IMR-90 (cell line): ENCODE measurements around the gene WDFY1. TPM values are rescaled to one million over a fixed set of nuclear protein-coding genes. Genes with fewer than 3 reads are reported as not detected.

ENCODE experiments used
- ATAC-seq: fragments of 200-7000 bp; cut with Tn5 transposase; 2 replicates; pipeline ENCODE4 v1.9.1; 2020; ENCODE audit warnings: low read depth, mild to moderate bottlenecking, moderate library complexity
- BruUV-seq: library from RNA; stranded (reverse); fragments of 400-500 nt; replicated peaks from 2 replicates; lab custom pipeline; 2021; lab: Mats Ljungman, UMichigan
- CTCF ChIA-PET: fragments of 300-600 bp; formaldehyde crosslinking; extraction: SDS; loops from one replicate; lab custom pipeline; 2021; ENCODE audit warnings: antibody characterized with exemption; lab: Yijun Ruan, JAX
- POLR2A ChIA-PET: fragments of 300-600 bp; sonication (Branson Sonifier 250); formaldehyde crosslinking; loops from one replicate; lab custom pipeline; 2022; ENCODE audit warnings: antibody characterized with exemption; ENCODE audit not compliant: unreplicated experiment; lab: Charles Lee
- DNase-seq: peaks from one replicate; pipeline ENCODE4 v3.0.0; 2013
- H2AFZ ChIP-seq: replicated peaks from 2 replicates; pipeline ENCODE3; 2013; ENCODE audit warnings: low read length, mild to moderate bottlenecking; ENCODE audit not compliant: poor library complexity
- H2AK5ac ChIP-seq: 2 replicates; pipeline ENCODE4 v1.6.1; 2013; ENCODE audit warnings: low read depth, low read length, inconsistent platforms
- H2AK9ac ChIP-seq: replicated peaks from 2 replicates; pipeline ENCODE3; 2013; ENCODE audit warnings: mild to moderate bottlenecking, low read depth, low read length, moderate library complexity; ENCODE audit not compliant: poor library complexity
- H2BK120ac ChIP-seq: 2 replicates; pipeline ENCODE4 v1.6.1; 2013; ENCODE audit warnings: low read depth, low read length, inconsistent platforms
- H2BK15ac ChIP-seq: 3 replicates; pipeline ENCODE4 v1.6.1; 2013; ENCODE audit warnings: low read depth, low read length, inconsistent platforms
- H2BK20ac ChIP-seq: 2 replicates; pipeline ENCODE4 v1.6.1; 2013; ENCODE audit warnings: low read depth, mild to moderate bottlenecking, inconsistent platforms, low read length, moderate library complexity
- H2BK5ac ChIP-seq: 2 replicates; pipeline ENCODE4 v1.6.1; 2013; ENCODE audit warnings: mild to moderate bottlenecking, low read depth, low read length, inconsistent platforms; ENCODE audit not compliant: poor library complexity, severe bottlenecking
- H3K14ac ChIP-seq: replicated peaks from 2 replicates; pipeline ENCODE4 v1.6.1; 2013; ENCODE audit warnings: low read depth, low read length, inconsistent platforms
- H3K18ac ChIP-seq: 2 replicates; pipeline ENCODE4 v1.6.1; 2013; ENCODE audit warnings: low read depth, low read length, control low read depth
- H3K23ac ChIP-seq: 2 replicates; pipeline ENCODE4 v1.6.1; 2013; ENCODE audit warnings: low read depth, low read length, inconsistent platforms
- H3K27ac ChIP-seq: 2 replicates; pipeline ENCODE4 v1.5.1; 2013; ENCODE audit warnings: mild to moderate bottlenecking, control low read depth, low read length; ENCODE audit not compliant: insufficient read depth
- H3K27me3 ChIP-seq: 2 replicates; pipeline ENCODE4 v1.6.1; 2013; ENCODE audit warnings: low read length; ENCODE audit not compliant: control insufficient read depth, insufficient read depth
- H3K36me3 ChIP-seq: 2 replicates; pipeline ENCODE4 v1.6.1; 2013; ENCODE audit warnings: low read length, mixed read lengths; ENCODE audit not compliant: control insufficient read depth, insufficient read depth
- H3K4ac ChIP-seq: 2 replicates; pipeline ENCODE4 v1.6.1; 2013; ENCODE audit warnings: low read depth, low read length, inconsistent platforms
- H3K4me1 ChIP-seq: 2 replicates; pipeline ENCODE4 v1.6.1; 2013; ENCODE audit warnings: low read length, mixed read lengths; ENCODE audit not compliant: control insufficient read depth, insufficient read depth
- H3K4me2 ChIP-seq: 2 replicates; pipeline ENCODE4 v1.6.1; 2013; ENCODE audit warnings: low read depth, mild to moderate bottlenecking, control low read depth, low read length, moderate library complexity
- H3K4me3 ChIP-seq: 2 replicates; pipeline ENCODE4 v1.5.1; 2013; ENCODE audit warnings: low read depth, mild to moderate bottlenecking, control low read depth, low read length, moderate library complexity; ENCODE audit not compliant: insufficient read depth
- H3K56ac ChIP-seq: 2 replicates; pipeline ENCODE4 v1.6.1; 2013; ENCODE audit warnings: low read length, inconsistent platforms; ENCODE audit not compliant: insufficient read depth; ENCODE audit errors: extremely low read depth
- H3K79me1 ChIP-seq, 2 experiments: 2 replicates each; pipeline ENCODE4 v1.6.1; 2013; ENCODE audit warnings: low read length in 2 of 2, inconsistent platforms in 1 of 2, low read depth in 1 of 2
- H3K9ac ChIP-seq: 2 replicates; pipeline ENCODE4 v1.6.1; 2013; ENCODE audit warnings: low read depth, low read length, control low read depth
- H3K9me1 ChIP-seq: 2 replicates; pipeline ENCODE4 v1.6.1; 2013; ENCODE audit warnings: low read length, inconsistent platforms; ENCODE audit not compliant: insufficient read depth
- H3K9me3 ChIP-seq: 2 replicates; pipeline ENCODE4 v1.6.1; 2013; ENCODE audit warnings: low read length; ENCODE audit not compliant: control insufficient read depth, insufficient read depth
- H4K20me1 ChIP-seq: 2 replicates; pipeline ENCODE4 v1.6.1; 2013; ENCODE audit warnings: low read length, inconsistent platforms; ENCODE audit not compliant: insufficient read depth
- H4K5ac ChIP-seq: 2 replicates; pipeline ENCODE4 v1.6.1; 2013; ENCODE audit warnings: mild to moderate bottlenecking, low read depth, low read length, control low read depth
- H4K8ac ChIP-seq, 2 experiments: 2 replicates each; pipeline ENCODE4 v1.6.1; 2013; ENCODE audit warnings: low read depth in 2 of 2, low read length in 2 of 2, control low read depth in 1 of 2, inconsistent platforms in 1 of 2
- H4K91ac ChIP-seq: 2 replicates; pipeline ENCODE4 v1.6.1; 2013; ENCODE audit warnings: low read depth, low read length, inconsistent platforms; ENCODE audit not compliant: insufficient read depth
- BHLHE40 ChIP-seq: fragments of 150-350 bp; IDR thresholded peaks from 2 replicates; pipeline ENCODE4 v1.6.1; 2016; ENCODE audit warnings: mild to moderate bottlenecking, low read depth, low read length
- RAD21 ChIP-seq: IDR thresholded peaks from 2 replicates; pipeline ENCODE4 v1.6.1; 2012; ENCODE audit warnings: low read length, improper control_type of control experiment
- RFX5 ChIP-seq: IDR thresholded peaks from 2 replicates; pipeline ENCODE4 v1.8.0; 2012; ENCODE audit warnings: low read depth, mild to moderate bottlenecking, low read length, moderate library complexity
- USF2 ChIP-seq: fragments of 150-350 bp; IDR thresholded peaks from 2 replicates; pipeline ENCODE4 v1.6.1; 2017; ENCODE audit warnings: mild to moderate bottlenecking, antibody characterized with exemption, low read length, low read depth
- WGBS, 2 experiments: methylation state at CpG; one replicate each; pipeline versions ENCODE4 v1.1.5 to v1.1.7; 2013; ENCODE audit warnings: missing lambda C conversion rate in 2 of 2; ENCODE audit not compliant: insufficient read length in 1 of 2; ENCODE audit errors: extremely low coverage in 2 of 2; 5-methylcytosine and 5-hydroxymethylcytosine counted together
- dilution Hi-C: fragments of 300-500 bp; cut with HindIII; formaldehyde crosslinking; loops from one replicate; pipeline ENCODE4 v1.14.3; 2018; ENCODE audit warnings: low sequenced_read_pairs; ENCODE audit not compliant: unreplicated experiment
- in situ Hi-C: fragments of 300-500 bp; cut with MboI; formaldehyde crosslinking; loops from 3 replicates; pipeline ENCODE4 v1.14.3; 2019; ENCODE audit warnings: low sequenced_read_pairs, inconsistent platforms, mixed read lengths
- intact Hi-C: fragments of 100-400 bp; cut with micrococcal nuclease; formaldehyde crosslinking; loops from 2 replicates; pipeline ENCODE4 v1.10.0; 2022
- polyA plus RNA-seq, 3 experiments: library from polyadenylated mRNA; depleted of rRNA; stranded (reverse); fragments of >200 nt; gene quantifications; 2 replicates each; pipeline ENCODE4 v1.2.3, GENCODE V29; 2012; ENCODE audit warnings: low replicate concordance in 1 of 3
- total RNA-seq: library from RNA; depleted of rRNA; stranded (reverse); fragments of >200 nt; gene quantifications from 2 replicates; pipeline ENCODE4 v1.2.3, GENCODE V29; 2012
- TF ChIP-seq, protein P1 (sequence below): fragments of 150-350 bp; IDR thresholded peaks from 2 replicates; pipeline ENCODE4 v1.6.1; 2016; ENCODE audit warnings: low read depth, mild to moderate bottlenecking, low read length, moderate library complexity, borderline replicate concordance

WDFY1 gene
- total and polyA plus RNA-seq, 2 of the 4 experiments (the other 2 are of a cell fraction) = 35.6 to 93.6 TPM

DNA sequence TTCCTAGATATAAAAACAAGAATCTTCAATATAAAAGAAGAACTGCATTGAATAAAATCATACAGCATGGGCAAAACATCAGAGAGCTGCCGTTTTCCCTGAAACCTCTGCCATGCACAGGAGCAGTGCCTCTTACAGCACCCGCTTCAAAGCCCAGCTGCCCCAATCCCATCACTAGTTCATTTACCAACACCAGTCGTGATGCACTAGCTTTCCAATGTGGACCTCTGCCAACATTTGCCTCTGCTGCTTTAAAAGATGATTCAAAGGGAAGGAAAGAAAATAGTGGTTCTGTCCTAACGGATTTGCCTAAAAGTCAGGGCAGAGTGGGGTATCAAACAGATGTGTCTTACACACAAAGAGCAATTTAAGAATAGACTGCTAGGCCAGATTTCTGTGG, 64.3 kb downstream of the WDFY1 start:
- H2AK9ac ChIP-seq = no peak overlapping the region
- no CpG with 5 or more reads among the region's 4 CpGs for WGBS, 2 experiments
- H3K56ac ChIP-seq = no peak overlapping the region
- ChIA-PET CTCF (no interaction called here), POLR2A (no interaction called here)
- no peaks in the 10 kb centered on the region for H3K9me3 ChIP-seq
- H4K5ac ChIP-seq = no peak overlapping the region
- no peak overlapping the region for H3K27ac ChIP-seq
- dilution Hi-C loops = no loop called here
- H4K8ac ChIP-seq = no peak overlapping the region
- no peaks in the 10 kb centered on the region for H3K27me3 ChIP-seq
- ATAC-seq (no peak; the same call in 1 of the 2 replicates), DNase-seq (no peak)
- no peaks in the 10 kb centered on the region; the same call in 1 of the 2 replicates for H3K9me1 ChIP-seq
- peaks cover 49% of the 10 kb centered on the region for H3K36me3 ChIP-seq
- no peak overlapping the region for H2BK5ac ChIP-seq
- H2AK5ac ChIP-seq = no peak overlapping the region
- no peak overlapping the region for H3K14ac ChIP-seq
- H4K91ac ChIP-seq = no peak overlapping the region
- in situ Hi-C loops = no loop called here
- peaks cover 4% of the 10 kb centered on the region for H3K4me1 ChIP-seq
- H3K9ac ChIP-seq = no peak overlapping the region
- H3K4me2 ChIP-seq = no peak overlapping the region
- no peak overlapping the region for H3K23ac ChIP-seq
- H3K79me1 ChIP-seq = peaks cover 7 to 9% of the 10 kb centered on the region in 2 experiments; a peak in 3 of 4 replicates
- no peaks in the 10 kb centered on the region for H4K20me1 ChIP-seq
- TF ChIP-seq BHLHE40 (no peak), RAD21 (no peak), USF2 (no peak), RFX5 (no peak)
- TF ChIP-seq, protein P1, sequence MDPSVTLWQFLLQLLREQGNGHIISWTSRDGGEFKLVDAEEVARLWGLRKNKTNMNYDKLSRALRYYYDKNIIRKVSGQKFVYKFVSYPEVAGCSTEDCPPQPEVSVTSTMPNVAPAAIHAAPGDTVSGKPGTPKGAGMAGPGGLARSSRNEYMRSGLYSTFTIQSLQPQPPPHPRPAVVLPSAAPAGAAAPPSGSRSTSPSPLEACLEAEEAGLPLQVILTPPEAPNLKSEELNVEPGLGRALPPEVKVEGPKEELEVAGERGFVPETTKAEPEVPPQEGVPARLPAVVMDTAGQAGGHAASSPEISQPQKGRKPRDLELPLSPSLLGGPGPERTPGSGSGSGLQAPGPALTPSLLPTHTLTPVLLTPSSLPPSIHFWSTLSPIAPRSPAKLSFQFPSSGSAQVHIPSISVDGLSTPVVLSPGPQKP = no peak
- no peak overlapping the region for H3K18ac ChIP-seq
- no peak overlapping the region for H2BK120ac ChIP-seq
- H2BK20ac ChIP-seq = no peak overlapping the region
- intact Hi-C loops = no loop called here
- no peak overlapping the region for H3K4me3 ChIP-seq
- H2AFZ ChIP-seq = no peak overlapping the region
- H2BK15ac ChIP-seq = no peak overlapping the region
- BruUV-seq = no TSS peak
- H3K4ac ChIP-seq = no peak overlapping the region
